Mesendoderm (in vitro differentiated cells): ENCODE measurements around the gene BCL7C.

Source experiments
- DNase-seq: peaks from one replicate; pipeline ENCODE4 v3.0.0; 2013
- H2AK5ac ChIP-seq: 2 replicates; pipeline ENCODE4 v1.6.1; 2013; ENCODE audit warnings: low read length, inconsistent platforms
- H2BK120ac ChIP-seq: 2 replicates; pipeline ENCODE4 v1.6.1; 2013; ENCODE audit warnings: low read depth, mild to moderate bottlenecking, low read length, moderate library complexity, mixed read lengths
- H2BK15ac ChIP-seq: replicated peaks from 2 replicates; pipeline ENCODE4 v1.6.1; 2013; ENCODE audit warnings: low read depth, mild to moderate bottlenecking, moderate library complexity
- H2BK5ac ChIP-seq: 2 replicates; pipeline ENCODE4 v1.6.1; 2013; ENCODE audit warnings: low read length, inconsistent platforms
- H3K18ac ChIP-seq: 2 replicates; pipeline ENCODE4 v1.6.1; 2013; ENCODE audit warnings: mild to moderate bottlenecking, low read length, mixed read lengths
- H3K23ac ChIP-seq: one replicate; pipeline ENCODE4 v1.6.1; 2013; ENCODE audit warnings: low read length
- H3K27ac ChIP-seq: 2 replicates; pipeline ENCODE4 v1.5.1; 2013; ENCODE audit warnings: low read depth, mild to moderate bottlenecking, inconsistent platforms, low read length, moderate library complexity
- H3K27me3 ChIP-seq: 2 replicates; pipeline ENCODE4 v1.6.1; 2013; ENCODE audit warnings: low read length, control low read depth, mild to moderate bottlenecking, inconsistent platforms; ENCODE audit not compliant: insufficient read depth, poor library complexity
- H3K36me3 ChIP-seq: 2 replicates; pipeline ENCODE4 v1.6.1; 2013; ENCODE audit warnings: low read length, inconsistent platforms; ENCODE audit not compliant: control insufficient read depth, insufficient read depth
- H3K4ac ChIP-seq: one replicate; pipeline ENCODE4 v1.6.1; 2013; ENCODE audit warnings: low read depth, mild to moderate bottlenecking, low read length, moderate library complexity
- H3K4me1 ChIP-seq: 2 replicates; pipeline ENCODE4 v1.6.1; 2013; ENCODE audit warnings: low read depth, low read length, inconsistent platforms; ENCODE audit not compliant: control insufficient read depth
- H3K4me2 ChIP-seq: 2 replicates; pipeline ENCODE4 v1.6.1; 2013; ENCODE audit warnings: low read length
- H3K4me3 ChIP-seq: 2 replicates; pipeline ENCODE4 v1.5.1; 2013; ENCODE audit warnings: mild to moderate bottlenecking, low read length
- H3K56ac ChIP-seq: one replicate; pipeline ENCODE4 v1.6.1; 2013; ENCODE audit warnings: low read length
- H3K79me1 ChIP-seq: 2 replicates; pipeline ENCODE4 v1.6.1; 2013; ENCODE audit warnings: low read length, inconsistent platforms
- H3K79me2 ChIP-seq: 2 replicates; pipeline ENCODE4 v1.6.1; 2013; ENCODE audit warnings: mild to moderate bottlenecking, low read length; ENCODE audit not compliant: control insufficient read depth, insufficient read depth
- H3K9ac ChIP-seq: 2 replicates; pipeline ENCODE4 v1.6.1; 2013; ENCODE audit warnings: low read length, inconsistent platforms
- H4K5ac ChIP-seq: one replicate; pipeline ENCODE4 v1.6.1; 2013; ENCODE audit warnings: low read length
- H4K8ac ChIP-seq: one replicate; pipeline ENCODE4 v1.6.1; 2013; ENCODE audit warnings: low read depth, mild to moderate bottlenecking, control low read depth, low read length, moderate library complexity
- WGBS: extraction: QIAGEN DNeasy Blood & Tissue Kit; methylation state at CpG from one replicate; pipeline ENCODE4 v1.1.7; 2013; ENCODE audit warnings: low lambda C conversion rate, missing lambda C conversion rate; ENCODE audit not compliant: insufficient coverage; ENCODE audit errors: extremely low coverage; 5-methylcytosine and 5-hydroxymethylcytosine counted together

Gene BCL7C

DNA sequence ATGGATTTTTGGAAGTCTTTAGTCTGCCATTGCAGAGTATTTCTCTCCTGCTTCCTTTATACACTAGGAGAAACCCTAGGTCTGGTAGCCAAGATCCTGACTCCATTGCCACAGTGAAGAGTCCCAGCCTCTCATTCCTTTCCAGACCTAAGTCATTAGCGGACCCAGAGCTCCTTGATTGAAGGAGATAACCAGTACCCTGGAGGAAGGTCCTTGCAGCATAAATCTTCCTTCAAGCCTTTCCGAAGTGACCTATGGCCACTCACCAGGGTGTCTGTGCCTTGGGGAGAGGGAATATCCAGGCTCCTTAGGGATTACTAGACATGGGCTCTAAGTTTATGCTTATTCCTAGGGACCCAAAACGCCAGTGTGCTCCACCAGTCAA, 35.8 kb downstream of the BCL7C start:
- Histone ChIP-seq H3K4ac (no peak overlapping the region), H3K36me3 (no peaks in the 10 kb centered on the region), H3K27me3 (no peaks in the 10 kb centered on the region), H4K5ac (no peak overlapping the region), H3K79me1 (no peaks in the 10 kb centered on the region), H3K4me1 (no peaks in the 10 kb centered on the region), H4K8ac (no peak overlapping the region), H3K23ac (no peak overlapping the region), H3K79me2 (no peaks in the 10 kb centered on the region), H2BK5ac (no peak overlapping the region), H3K9ac (no peak overlapping the region), H3K56ac (no peak overlapping the region), H2BK120ac (no peak overlapping the region), H3K4me2 (no peak overlapping the region), H3K4me3 (no peak overlapping the region), H2AK5ac (no peak overlapping the region), H2BK15ac (no peak overlapping the region), H3K18ac (no peak overlapping the region), H3K27ac (no peak overlapping the region)
- no CpG with 5 or more reads among the region's 3 CpGs for WGBS
- DNase-seq = peak; percentile 30

DNA sequence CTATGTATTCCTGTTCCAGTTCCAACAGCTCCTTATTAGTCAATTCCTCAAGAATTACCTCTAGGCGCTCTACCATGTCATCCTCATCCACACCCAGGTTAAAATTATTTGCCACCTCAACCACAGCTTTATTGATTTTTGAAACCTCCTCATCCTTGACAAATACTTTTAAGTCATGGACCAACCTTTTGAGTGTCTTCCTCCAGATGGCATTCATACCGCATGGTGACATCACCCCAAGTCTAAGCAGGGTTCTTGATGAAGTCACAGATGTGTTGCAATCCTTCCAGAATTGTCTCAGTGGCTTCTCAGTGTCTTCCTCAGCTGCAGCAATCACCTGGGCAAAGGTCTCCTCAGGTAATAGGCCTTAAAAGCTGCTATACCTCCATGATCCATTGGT, 40.1 kb downstream of the BCL7C start:
- no peak for DNase-seq
- Histone ChIP-seq H4K8ac (no peak overlapping the region), H3K27ac (no peak overlapping the region), H2AK5ac (no peak overlapping the region), H3K79me1 (no peaks in the 10 kb centered on the region), H3K18ac (no peak overlapping the region), H3K79me2 (no peaks in the 10 kb centered on the region), H3K56ac (no peak overlapping the region), H3K36me3 (no peaks in the 10 kb centered on the region), H2BK5ac (no peak overlapping the region), H4K5ac (no peak overlapping the region), H3K4ac (no peak overlapping the region), H3K9ac (no peak overlapping the region), H3K27me3 (no peaks in the 10 kb centered on the region), H3K4me2 (no peak overlapping the region), H3K23ac (no peak overlapping the region), H3K4me1 (no peaks in the 10 kb centered on the region), H2BK120ac (no peak overlapping the region), H2BK15ac (no peak overlapping the region), H3K4me3 (no peak overlapping the region)
- no CpG with 5 or more reads among the region's 2 CpGs for WGBS

DNA sequence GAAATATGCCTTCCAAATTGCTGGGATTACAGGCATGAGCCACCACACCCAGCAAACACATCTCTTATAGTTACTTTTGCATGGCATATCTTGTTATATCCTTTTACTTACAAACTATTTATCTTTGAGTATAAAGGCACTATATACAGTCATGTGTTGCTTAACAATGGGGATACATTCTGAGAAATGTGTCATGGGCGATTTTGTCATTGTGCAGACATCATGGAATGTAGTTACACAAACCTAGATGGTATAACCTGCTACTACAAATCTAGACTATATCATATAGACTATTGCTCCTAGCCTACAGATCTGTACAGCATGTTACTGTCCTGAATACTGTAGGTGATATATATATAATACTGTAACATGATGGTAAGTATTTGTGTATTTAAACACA, 43.6 kb downstream of the BCL7C start:
- Histone ChIP-seq H3K56ac (no peak overlapping the region), H4K5ac (no peak overlapping the region), H3K79me2 (no peaks in the 10 kb centered on the region), H4K8ac (no peak overlapping the region), H3K36me3 (no peaks in the 10 kb centered on the region), H3K23ac (no peak overlapping the region), H2BK120ac (no peak overlapping the region), H3K4me2 (no peak overlapping the region), H3K4ac (no peak overlapping the region), H3K27ac (no peak overlapping the region), H2BK15ac (no peak overlapping the region), H3K18ac (no peak overlapping the region), H3K4me1 (no peaks in the 10 kb centered on the region), H3K27me3 (no peaks in the 10 kb centered on the region), H3K9ac (no peak overlapping the region), H3K4me3 (no peak overlapping the region), H3K79me1 (no peaks in the 10 kb centered on the region), H2AK5ac (no peak overlapping the region), H2BK5ac (no peak overlapping the region)
- DNase-seq = no peak
- WGBS = no CpG with 5 or more reads among the region's 1 CpG

DNA sequence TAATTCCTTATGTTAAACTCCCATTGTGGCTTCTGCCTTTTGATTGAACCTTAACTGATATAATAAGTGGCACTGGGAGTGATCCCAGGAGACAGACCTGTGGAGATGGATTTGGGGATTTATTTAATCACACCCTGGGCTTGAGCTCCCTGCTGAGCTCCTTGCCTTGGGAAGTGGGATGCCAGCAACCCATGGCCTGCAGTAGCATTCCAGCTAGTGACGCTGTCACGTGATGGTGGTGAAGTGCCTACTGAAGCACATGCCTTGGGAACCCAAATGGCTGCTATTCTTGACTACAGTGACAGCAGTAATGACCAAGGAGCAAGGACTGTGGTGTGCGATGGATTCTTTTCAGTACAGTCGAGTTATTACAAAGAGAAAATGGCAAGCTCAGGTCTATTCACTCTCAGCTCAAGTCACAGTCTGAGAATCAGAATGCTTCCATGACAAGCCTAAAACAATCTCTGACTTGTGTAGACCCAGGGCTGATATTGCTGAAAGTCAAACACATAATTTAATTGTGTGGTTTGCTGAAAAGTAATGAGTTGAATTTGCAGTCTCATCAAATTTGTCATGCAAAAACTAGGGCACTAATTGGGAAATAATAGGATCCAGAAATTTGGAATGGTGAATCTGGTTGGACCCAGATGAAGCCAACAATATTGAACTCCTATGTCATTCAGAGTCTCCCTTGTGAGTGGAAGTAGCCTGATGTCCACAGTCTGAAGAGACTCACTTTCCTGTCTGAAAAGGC, 47.1 kb downstream of the BCL7C start:
- no CpG with 5 or more reads among the region's 4 CpGs for WGBS

DNA sequence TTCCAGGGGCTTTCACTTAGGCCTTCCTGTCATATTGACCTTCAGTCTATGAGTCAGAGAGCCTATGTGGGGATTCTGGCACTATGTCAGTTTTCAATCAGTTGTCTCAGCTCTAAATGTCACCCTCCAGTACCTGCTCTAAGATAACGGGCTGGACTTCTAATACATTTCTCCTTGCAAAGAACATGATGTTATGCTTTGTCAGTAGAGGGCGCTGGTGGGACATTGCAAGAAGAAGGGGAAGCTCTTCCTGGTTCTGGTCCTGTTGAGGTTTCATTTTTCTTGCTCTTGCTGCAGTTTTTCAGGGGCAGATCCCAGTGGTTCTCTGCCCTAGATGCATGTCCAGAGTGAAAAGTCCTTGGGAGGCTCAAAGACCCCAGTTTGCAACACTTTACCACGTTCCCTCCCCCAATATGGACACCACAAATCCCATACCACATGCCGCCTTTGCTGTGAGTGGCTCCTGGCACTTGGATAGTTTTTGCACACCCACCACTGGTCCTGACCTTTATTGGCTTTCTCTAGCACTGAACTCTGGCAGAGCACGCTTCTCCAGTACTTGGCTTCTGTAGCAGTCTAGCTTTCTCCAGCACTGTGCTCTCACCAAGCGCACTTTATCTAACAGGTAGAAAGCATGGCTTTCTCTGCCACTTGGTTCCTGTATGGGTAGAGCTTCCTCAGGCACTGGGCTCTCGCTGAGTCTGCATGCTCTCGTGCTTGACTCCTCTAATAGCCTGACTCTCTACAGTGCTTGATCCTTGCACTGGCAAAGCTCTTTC, 49.0 kb downstream of the BCL7C start:
- Histone ChIP-seq H2BK5ac (no peak overlapping the region), H3K4me1 (peaks cover 5% of the 10 kb centered on the region), H4K8ac (no peak overlapping the region), H3K23ac (no peak overlapping the region), H3K79me1 (no peaks in the 10 kb centered on the region), H2BK120ac (no peak overlapping the region), H3K18ac (no peak overlapping the region), H3K27me3 (no peaks in the 10 kb centered on the region), H3K9ac (peak overlapping the region; percentile 37), H3K27ac (no peak overlapping the region), H3K56ac (peak overlapping the region; percentile 78), H4K5ac (peak overlapping the region; percentile 97), H3K4me2 (no peak overlapping the region), H3K36me3 (no peaks in the 10 kb centered on the region), H2AK5ac (peak overlapping the region; percentile 45), H3K4ac (no peak overlapping the region), H2BK15ac (no peak overlapping the region), H3K79me2 (no peaks in the 10 kb centered on the region), H3K4me3 (no peak overlapping the region)
- WGBS = no CpG with 5 or more reads among the region's 8 CpGs
- peak; percentile 93 for DNase-seq

More for the DNA sequence above, 47.1 kb downstream of the BCL7C start:
- H3K4me1 ChIP-seq = peaks cover 3% of the 10 kb centered on the region
- no peak overlapping the region for H2AK5ac ChIP-seq
- H3K4me2 ChIP-seq = no peak overlapping the region
- no peaks in the 10 kb centered on the region for H3K79me2 ChIP-seq
- no peak overlapping the region for H3K23ac ChIP-seq
- H3K9ac ChIP-seq = no peak overlapping the region
- H3K36me3 ChIP-seq = no peaks in the 10 kb centered on the region
- H3K27me3 ChIP-seq = no peaks in the 10 kb centered on the region
- H3K56ac ChIP-seq = no peak overlapping the region
- peak; percentile 39 for DNase-seq
- no peak overlapping the region for H2BK5ac ChIP-seq
- H4K5ac ChIP-seq = no peak overlapping the region
- no peak overlapping the region for H3K4ac ChIP-seq
- H3K27ac ChIP-seq = no peak overlapping the region
- H2BK120ac ChIP-seq = no peak overlapping the region
- H2BK15ac ChIP-seq = no peak overlapping the region
- H3K4me3 ChIP-seq = no peak overlapping the region
- H3K79me1 ChIP-seq = no peaks in the 10 kb centered on the region
- no peak overlapping the region for H3K18ac ChIP-seq
- no peak overlapping the region for H4K8ac ChIP-seq
